ENCODE data around the gene HEPACAM. TPM values are rescaled to one million over a fixed set of nuclear protein-coding genes. Genes with fewer than 3 reads are reported as not detected.

HEPACAM gene
- total and polyA plus RNA-seq, 8 donors = 0.04 to 0.31 (median 0.07) TPM; not detected in 3

- intact Hi-C loops (cut with DNase I) = no loop called here
- no peak for DNase-seq
- H3K9me3 ChIP-seq = no peaks in the 10 kb centered on the region
- H3K27me3 ChIP-seq = no peaks in the 10 kb centered on the region
- H3K4me1 ChIP-seq = peaks cover 0 to 14% of the 10 kb centered on the region in 2 donors
- no peak overlapping the region for H3K27ac ChIP-seq
- H3K36me3 ChIP-seq = no peaks in the 10 kb centered on the region
- H3K4me3 ChIP-seq = no peak overlapping the region
- TF ChIP-seq, protein P1, sequence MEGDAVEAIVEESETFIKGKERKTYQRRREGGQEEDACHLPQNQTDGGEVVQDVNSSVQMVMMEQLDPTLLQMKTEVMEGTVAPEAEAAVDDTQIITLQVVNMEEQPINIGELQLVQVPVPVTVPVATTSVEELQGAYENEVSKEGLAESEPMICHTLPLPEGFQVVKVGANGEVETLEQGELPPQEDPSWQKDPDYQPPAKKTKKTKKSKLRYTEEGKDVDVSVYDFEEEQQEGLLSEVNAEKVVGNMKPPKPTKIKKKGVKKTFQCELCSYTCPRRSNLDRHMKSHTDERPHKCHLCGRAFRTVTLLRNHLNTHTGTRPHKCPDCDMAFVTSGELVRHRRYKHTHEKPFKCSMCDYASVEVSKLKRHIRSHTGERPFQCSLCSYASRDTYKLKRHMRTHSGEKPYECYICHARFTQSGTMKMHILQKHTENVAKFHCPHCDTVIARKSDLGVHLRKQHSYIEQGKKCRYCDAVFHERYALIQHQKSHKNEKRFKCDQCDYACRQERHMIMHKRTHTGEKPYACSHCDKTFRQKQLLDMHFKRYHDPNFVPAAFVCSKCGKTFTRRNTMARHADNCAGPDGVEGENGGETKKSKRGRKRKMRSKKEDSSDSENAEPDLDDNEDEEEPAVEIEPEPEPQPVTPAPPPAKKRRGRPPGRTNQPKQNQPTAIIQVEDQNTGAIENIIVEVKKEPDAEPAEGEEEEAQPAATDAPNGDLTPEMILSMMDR (IDR thresholded peaks at IDR 0.05) = no peak
- no peak for ATAC-seq
Observed at GRCh38 chr11:124890151-124890550, 45.7 kb downstream of the HEPACAM start.

GRCh38 chr11:124889191-124890091, 46.4 kb downstream of the HEPACAM start:
- H3K36me3 ChIP-seq = no peaks in the 10 kb centered on the region
- TF ChIP-seq, protein P1 (IDR thresholded peaks at IDR 0.05) = no peak
- no peaks in the 10 kb centered on the region for H3K27me3 ChIP-seq
- intact Hi-C loops (cut with DNase I) = no loop called here
- ATAC-seq = no peak
- H3K9me3 ChIP-seq = no peaks in the 10 kb centered on the region
- DNase-seq = no peak
- peaks cover 0 to 17% of the 10 kb centered on the region in 2 donors for H3K4me1 ChIP-seq
- no peak overlapping the region for H3K4me3 ChIP-seq
- no peak overlapping the region for H3K27ac ChIP-seq

DNA sequence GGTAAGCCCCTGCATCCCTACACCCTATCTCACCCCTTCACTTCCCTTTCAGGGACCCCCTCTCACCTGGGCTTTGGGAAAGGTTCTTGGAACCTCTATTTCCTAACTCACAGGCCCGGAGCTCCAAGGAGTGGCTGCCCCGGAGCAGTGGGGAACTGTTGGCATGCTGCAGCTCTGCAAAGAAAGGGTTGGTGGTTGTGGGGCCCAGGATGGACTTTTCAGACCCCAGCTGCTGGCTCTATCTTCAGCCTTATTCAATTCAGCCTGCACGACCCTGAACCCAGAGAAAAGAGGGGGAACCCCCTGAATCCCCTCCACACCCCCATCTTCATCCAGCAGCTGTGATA, 48.2 kb downstream of the HEPACAM start:
- ATAC-seq = no peak

DNA sequence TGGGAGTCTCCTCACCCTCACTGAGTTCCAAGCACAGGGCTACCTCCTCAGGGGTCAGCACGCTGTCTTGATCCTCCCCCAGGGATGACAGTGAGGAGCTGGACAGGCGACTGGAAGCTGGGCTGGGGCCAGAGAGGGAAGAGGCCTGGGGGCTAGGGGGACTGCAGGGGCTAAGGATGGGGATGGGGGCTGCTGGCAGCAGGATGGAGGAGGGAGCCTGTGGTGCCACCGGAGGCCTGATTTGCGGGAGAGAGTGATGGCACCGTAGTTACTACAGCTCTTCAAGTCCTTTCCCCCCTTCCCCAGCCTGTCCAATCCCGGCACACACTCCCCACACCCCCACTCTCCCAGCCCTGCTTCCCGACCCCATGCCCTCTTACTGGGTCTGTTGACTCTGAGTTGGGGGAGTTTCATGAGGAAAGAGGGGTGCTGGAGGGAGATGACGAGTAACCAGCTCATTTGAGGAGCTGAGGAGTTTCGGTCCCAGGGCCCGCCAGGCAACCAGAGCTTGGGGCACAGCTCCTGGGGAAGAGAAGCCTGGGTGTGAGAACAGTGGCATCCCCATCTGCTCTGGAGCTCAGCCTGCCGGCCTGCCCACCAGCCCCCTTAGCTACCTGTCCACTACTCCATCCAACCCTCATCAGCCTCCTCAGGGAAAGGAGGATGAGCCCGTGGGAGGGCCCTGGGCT, 48.7 kb downstream of the HEPACAM start:
- no peak overlapping the region for H3K27ac ChIP-seq
- DNase-seq = no peak
- H3K9me3 ChIP-seq = no peaks in the 10 kb centered on the region
- ATAC-seq = no peak
- H3K36me3 ChIP-seq = no peaks in the 10 kb centered on the region
- no peak overlapping the region for H3K4me3 ChIP-seq
- H3K27me3 ChIP-seq = no peaks in the 10 kb centered on the region
- peaks cover 0 to 15% of the 10 kb centered on the region in 2 donors for H3K4me1 ChIP-seq
- intact Hi-C loops (cut with DNase I) = no loop called here
- TF ChIP-seq, protein P1 (IDR thresholded peaks at IDR 0.05) = no peak

More for the DNA sequence above, 48.2 kb downstream of the HEPACAM start:
- H3K4me3 ChIP-seq = no peak overlapping the region
- H3K36me3 ChIP-seq = no peaks in the 10 kb centered on the region
- no peaks in the 10 kb centered on the region for H3K9me3 ChIP-seq
- H3K27ac ChIP-seq = no peak overlapping the region
- intact Hi-C loops (cut with DNase I) = no loop called here
- peaks cover 0 to 20% of the 10 kb centered on the region in 2 donors for H3K4me1 ChIP-seq
- H3K27me3 ChIP-seq = no peaks in the 10 kb centered on the region
- DNase-seq = no peak
- TF ChIP-seq, protein P1 (IDR thresholded peaks at IDR 0.05) = no peak

DNA sequence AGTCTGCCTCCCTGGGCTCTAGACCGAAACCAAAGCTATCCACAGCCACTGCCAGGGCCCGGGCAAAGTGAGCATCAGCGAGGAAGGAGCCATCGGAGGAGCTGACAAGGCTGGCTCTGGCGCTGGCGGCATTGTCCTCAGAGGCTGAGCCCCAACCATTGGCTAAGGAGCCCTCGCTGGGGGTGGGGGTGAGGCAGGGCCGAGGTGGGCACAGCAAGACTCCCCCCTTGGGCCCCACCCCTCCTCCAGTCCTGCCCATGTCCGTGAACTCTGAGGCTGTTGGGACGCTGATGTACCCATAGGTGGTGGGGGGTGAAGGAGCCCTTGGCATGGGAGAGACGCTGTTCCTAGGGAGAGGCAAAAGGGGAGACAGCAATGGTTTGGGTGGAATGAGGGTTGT, 49.4 kb downstream of the HEPACAM start:
- Histone ChIP-seq H3K27me3 (no peaks in the 10 kb centered on the region), H3K9me3 (no peaks in the 10 kb centered on the region), H3K36me3 (no peaks in the 10 kb centered on the region), H3K27ac (no peak overlapping the region), H3K4me3 (no peak overlapping the region), H3K4me1 (peaks cover 0 to 14% of the 10 kb centered on the region in 2 donors)
- TF ChIP-seq, protein P1 (IDR thresholded peaks at IDR 0.05) = no peak
- DNase-seq (no peak), ATAC-seq (no peak)
- intact Hi-C loops (cut with DNase I) = no loop called here
